HFFc6 (cell line): ENCODE results near the gene LIN54. TPM values are rescaled to one million over a fixed set of nuclear protein-coding genes. Genes with fewer than 3 reads are reported as not detected.
"Not testable (repeated sequence)": the region's sequence is repeated elsewhere in the genome, so short reads cannot be mapped to it uniquely, and the experiment has no call there.

ENCODE experiments used
- DNase-seq: peaks from one replicate; pipeline ENCODE4 v3.0.0-alpha.2; 2018
- H3K27ac Mint-ChIP-seq: 2 replicates; pipeline ENCODE4 v1.8.0; 2020; ENCODE audit warnings: mild to moderate bottlenecking, mixed read lengths
- H3K27me3 Mint-ChIP-seq: 2 replicates; pipeline ENCODE4 v1.8.0; 2021; ENCODE audit warnings: mild to moderate bottlenecking, moderate library complexity, mixed read lengths; ENCODE audit not compliant: insufficient read depth
- H3K36me3 Mint-ChIP-seq: 2 replicates; pipeline ENCODE4 v1.8.0; 2021; ENCODE audit warnings: low read depth, mixed read lengths
- H3K4me1 Mint-ChIP-seq: 2 replicates; pipeline ENCODE4 v1.8.0; 2020; ENCODE audit warnings: low read depth, mixed read lengths
- H3K4me3 Mint-ChIP-seq: 2 replicates; pipeline ENCODE4 v1.8.0; 2020; ENCODE audit warnings: mild to moderate bottlenecking, moderate library complexity, mixed read lengths
- H3K9me3 Mint-ChIP-seq: 2 replicates; pipeline ENCODE4 v1.8.0; 2020; ENCODE audit warnings: mild to moderate bottlenecking, mixed read lengths
- CTCF ChIP-seq: fragments of 200-600 bp; sonication (generic); IDR thresholded peaks from 2 replicates; pipeline ENCODE4 v1.5.0; 2021; ENCODE audit warnings: antibody characterized with exemption, mild to moderate bottlenecking
- long read RNA-seq: library from polyadenylated mRNA; unstranded; transcript quantifications from one replicate; pipeline ENCODE4 v2.0.0, GENCODE V29; 2019
- total RNA-seq, 6 experiments: library from RNA; stranded (reverse); fragmentation: NEBNext Ultra II Directional; extraction: Animal tissue kit (Norgen Biotek cat#: 25700); gene quantifications; 2 replicates in 1 of 6; 3 replicates in 5 of 6; pipeline ENCODE4 v1.2.3, GENCODE V29; 2021

Gene LIN54
- total RNA-seq: 10 to 100 TPM; 13.8 to 20.5 (median 18.6) TPM
- long read RNA-seq, partial matches to known transcripts: 1 of 4 reads
- long read RNA-seq, other reads (novel, unspliced or antisense): 2 of 4 reads

DNA sequence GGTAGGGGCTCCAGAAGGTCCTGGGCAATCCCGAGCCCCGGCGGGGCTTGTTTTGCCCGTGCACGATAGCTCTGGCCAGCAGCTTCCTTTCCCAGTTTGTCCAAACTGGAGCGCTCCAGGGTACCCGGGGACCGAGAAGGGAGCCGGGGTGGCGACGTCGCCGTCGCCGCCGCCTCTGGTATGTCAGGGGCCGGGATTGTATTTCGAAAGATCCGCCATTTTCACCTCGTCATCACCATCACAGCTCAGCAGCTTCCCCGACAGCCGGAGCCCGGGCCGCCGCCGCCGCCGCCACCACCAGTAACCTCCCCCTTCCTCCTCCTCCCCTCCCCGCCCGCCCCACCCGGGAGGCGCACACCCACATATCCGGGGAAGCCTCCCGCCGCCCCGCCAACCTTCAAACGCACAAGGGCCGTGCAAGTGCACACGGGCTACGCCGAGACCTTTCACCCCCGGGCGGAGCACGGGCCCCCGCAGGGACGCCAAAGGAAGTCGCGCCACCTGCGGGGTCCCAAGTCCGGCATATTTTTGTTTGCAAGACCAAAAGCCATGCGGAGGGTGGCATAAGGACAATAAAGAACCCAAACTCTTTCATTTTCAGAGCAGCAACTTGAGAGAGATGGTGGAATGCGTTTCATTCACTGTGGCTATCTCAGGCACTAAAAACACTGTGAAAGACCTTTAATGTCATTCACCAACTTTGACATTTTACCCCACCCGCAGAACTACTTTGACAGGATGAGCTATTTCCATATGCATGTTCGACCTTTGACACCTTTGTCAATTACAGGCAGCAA lies at the start of gene LIN54:
Gene LIN54, minus strand, starts transcription at position 302 of the 797 bp plus-strand sequence. CDS start 25,979 bp downstream, outside the sequence.
- DNase-seq: peak; percentile 79
- Mint-ChIP-seq H3K36me3 (peaks cover 2% of the 10 kb centered on the region), H3K4me3 (peak within 1 kb of the TSS; percentile 99), H3K27me3 (peaks cover 2% of the 10 kb centered on the region; the same call in 1 of the 2 replicates), H3K9me3 (no peaks in the 10 kb centered on the region), H3K4me1 (peaks cover 52% of the 10 kb centered on the region), H3K27ac (peak within 1 kb of the TSS; percentile 92)
- TF ChIP-seq CTCF: no peak

DNA sequence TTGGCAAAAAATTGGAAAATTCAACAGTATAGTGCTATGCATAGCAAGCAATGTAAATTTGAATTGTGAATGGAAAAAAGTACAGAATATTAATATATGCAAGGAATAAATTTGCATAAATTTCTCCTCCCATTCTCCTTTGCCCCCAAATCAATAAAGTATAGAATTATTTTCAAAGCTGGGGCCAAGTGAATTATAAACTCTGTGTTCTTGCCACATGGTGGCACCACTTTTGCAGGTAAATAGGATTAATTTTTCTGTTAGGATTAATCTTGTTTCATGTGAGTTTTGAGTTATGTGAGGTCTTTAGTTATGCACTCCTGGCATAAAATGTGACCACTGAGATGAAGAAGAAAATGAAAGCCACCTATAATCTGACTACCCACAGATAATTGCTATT lies 44.3 kb upstream of the LIN54 start:
- Mint-ChIP-seq H3K27me3 (no peaks in the 10 kb centered on the region; the same call in 1 of the 2 replicates), H3K36me3 (peaks cover 31% of the 10 kb centered on the region), H3K9me3 (no peaks in the 10 kb centered on the region), H3K4me3 (no peak overlapping the region), H3K4me1 (no peaks in the 10 kb centered on the region), H3K27ac (no peak overlapping the region)
- TF ChIP-seq CTCF: peak; percentile 78
- DNase-seq: no peak

DNA sequence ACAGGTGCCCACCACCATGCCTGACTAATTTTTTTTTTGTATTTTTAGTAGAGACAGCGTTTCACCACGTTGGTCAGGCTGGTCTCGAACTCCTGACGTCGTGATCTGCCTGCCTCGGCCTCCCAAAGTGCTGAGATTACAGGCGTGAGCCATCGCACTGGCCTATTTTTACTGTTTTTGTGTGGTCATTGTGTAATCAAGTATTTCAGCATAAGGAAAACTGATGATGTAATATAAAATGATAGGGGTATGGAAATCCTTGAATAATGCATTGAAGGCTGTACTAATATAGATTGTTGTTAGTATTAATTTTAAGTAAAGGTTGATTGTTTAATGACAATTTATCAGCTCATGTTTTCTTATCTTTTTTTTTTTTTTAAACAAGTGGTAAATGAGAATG lies 38.2 kb upstream of the LIN54 start:
- H3K9me3 Mint-ChIP-seq, H3K27me3 Mint-ChIP-seq, DNase-seq, H3K4me3 Mint-ChIP-seq, H3K27ac Mint-ChIP-seq: not testable (repeated sequence)
- Mint-ChIP-seq H3K36me3 (peaks cover 20% of the 10 kb centered on the region; the same call in 1 of the 2 replicates), H3K4me1 (peaks cover 12% of the 10 kb centered on the region)

- peaks cover 17% of the 10 kb centered on the region for H3K4me1 Mint-ChIP-seq
- no peaks in the 10 kb centered on the region for H3K9me3 Mint-ChIP-seq
- no peak for DNase-seq
- no peak overlapping the region for H3K27ac Mint-ChIP-seq
- no peak overlapping the region for H3K4me3 Mint-ChIP-seq
- TF ChIP-seq CTCF: no peak
- peaks cover 1% of the 10 kb centered on the region; the same call in 1 of the 2 replicates for H3K27me3 Mint-ChIP-seq
- peaks cover 13% of the 10 kb centered on the region; the same call in 1 of the 2 replicates for H3K36me3 Mint-ChIP-seq
Observed at GRCh38 chr4:83046693-83047473, 36.3 kb upstream of the LIN54 start.

GRCh38 chr4:83043801-83044407 lies 33.3 kb upstream of the LIN54 start:
- H3K27me3 Mint-ChIP-seq: peaks cover 1% of the 10 kb centered on the region; the same call in 1 of the 2 replicates
- peak overlapping the region; percentile 76 for H3K27ac Mint-ChIP-seq
- H3K4me1 Mint-ChIP-seq: peaks cover 23% of the 10 kb centered on the region
- H3K36me3 Mint-ChIP-seq: peaks cover under 1% of the 10 kb centered on the region; the same call in 1 of the 2 replicates
- no peaks in the 10 kb centered on the region for H3K9me3 Mint-ChIP-seq
- peak overlapping the region; percentile 32; the same call in 1 of the 2 replicates for H3K4me3 Mint-ChIP-seq
- DNase-seq: peak; percentile 92
- TF ChIP-seq CTCF: no peak

DNA sequence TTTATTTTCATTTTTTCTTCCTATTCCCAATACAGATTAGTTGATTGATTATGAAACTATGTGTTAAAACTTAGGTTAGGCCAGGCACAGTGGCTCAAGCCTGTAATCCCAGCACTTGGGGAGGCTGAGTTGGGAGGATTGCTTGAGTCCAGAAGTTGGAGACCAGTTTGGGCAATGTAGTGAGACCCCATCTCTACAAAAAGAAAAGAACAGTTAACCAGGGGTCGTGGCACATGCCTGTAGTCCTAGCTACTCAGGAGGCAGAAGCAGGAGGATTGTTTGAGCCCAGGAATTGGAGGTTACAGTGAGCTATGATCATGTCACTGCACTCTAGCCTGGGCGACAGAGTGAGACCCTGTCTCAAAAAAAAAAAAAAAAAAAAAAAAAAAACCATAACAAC lies 32.5 kb upstream of the LIN54 start:
- not testable (repeated sequence) for H3K9me3 Mint-ChIP-seq, DNase-seq, H3K36me3 Mint-ChIP-seq, H3K27me3 Mint-ChIP-seq
- Mint-ChIP-seq H3K27ac (peak overlapping the region; percentile 84), H3K4me1 (peaks cover 27% of the 10 kb centered on the region), H3K4me3 (peak overlapping the region; percentile 42; the same call in 1 of the 2 replicates)
